ENCODE data around the gene KCTD3. TPM values are rescaled to one million over a fixed set of nuclear protein-coding genes. Genes with fewer than 3 reads are reported as not detected.

Gene KCTD3
- total and polyA plus RNA-seq, 2 of the 13 experiments (the other 11 are each of a cell fraction or from before 2014, with no cell fraction given), result 49.8 to 68.1 TPM

- Histone ChIP-seq H3K27me3 (ENCODE audit: control insufficient read depth in 1 of 2, insufficient read depth in 2 of 2, low read length in 2 of 2) (no peaks in the 10 kb centered on the region), H3K79me2 (ENCODE audit: insufficient read depth, low read length) (peaks cover under 1% of the 10 kb centered on the region), H3K27ac (ENCODE audit: extremely low read length, insufficient read depth, low read length) (no peak overlapping the region), H3K9me3 (ENCODE audit: low read length) (no peaks in the 10 kb centered on the region), H3K4me2 (ENCODE audit: low read depth, low read length) (no peak overlapping the region), H4K20me1 (ENCODE audit: insufficient read depth, low read length) (no peaks in the 10 kb centered on the region), H3K9ac (ENCODE audit: insufficient read depth, low read depth, low read length) (no peak overlapping the region), H2AFZ (ENCODE audit: low read length) (no peak overlapping the region), H3K4me1 (ENCODE audit: insufficient read depth, low read length) (0 out of 2 replicates have a peak, but pooled peaks cover 10% of the 10 kb centered on the region), H3K4me3 (replicated peaks in 1 of 3; ENCODE audit: insufficient read depth in 1 of 3, low read depth in 2 of 3, low read length in 3 of 3) (no peak overlapping the region), H3K36me3 (replicated peaks in 1 of 2; ENCODE audit: control insufficient read depth in 1 of 2, insufficient read depth in 2 of 2, low read length in 2 of 2) (peaks cover 3 to 46% of the 10 kb centered on the region in 2 experiments)
- ChIA-PET POLR2A (no interaction called here), CTCF (ENCODE audit: low intra/inter-chr PET ratio, low total read pairs) (no interaction called here)
- DNase-seq (ENCODE audit: low spot score), result no peak
- no peak for FAIRE-seq
- intact Hi-C loops (cut with micrococcal nuclease; ENCODE audit: unreplicated experiment) (no loop called here), in situ Hi-C loops (cut with HindIII; ENCODE audit: extremely low pct_ligation_motif_present, low pct_unique_long_range_greater_than_20kb) (no loop called here)
- BruUV-seq (replicated peaks), result no TSS peak
- ATAC-seq, result no peak
- TF ChIP-seq ETV6 (CRISPR knock-in tag; conservative IDR thresholded peaks at IDR 0.05) (no peak), CHD4 (IDR thresholded peaks at IDR 0.05; ENCODE audit: borderline replicate concordance, low read length) (no peak), ZNF646 (CRISPR knock-in tag; IDR thresholded peaks at IDR 0.05) (no peak), ZNF747 (CRISPR knock-in tag; IDR thresholded peaks at IDR 0.05; ENCODE audit: borderline replicate concordance) (no peak), ELF1 (CRISPR knock-in tag; IDR thresholded peaks at IDR 0.05) (no peak), FOSL1 (CRISPR knock-in tag; IDR thresholded peaks at IDR 0.05; ENCODE audit: borderline replicate concordance) (no peak), NFYC (CRISPR knock-in tag; IDR thresholded peaks at IDR 0.05) (no peak), TRAFD1 (CRISPR knock-in tag; IDR thresholded peaks at IDR 0.05; ENCODE audit: borderline replicate concordance) (no peak), ZNF260 (CRISPR knock-in tag; IDR thresholded peaks at IDR 0.05; ENCODE audit: borderline replicate concordance, low read depth) (no peak), CREB1 (IDR thresholded peaks at IDR 0.05) (no peak), CREB1 (CRISPR knock-in tag; IDR thresholded peaks at IDR 0.05) (no peak)
These were observed 30.9 kb downstream of the KCTD3 start for GRCh38 chr1:215597961-215598360.

Measured in HepG2 (cell line).